ENCODE results near the gene PICALM.

PICALM gene

DNA sequence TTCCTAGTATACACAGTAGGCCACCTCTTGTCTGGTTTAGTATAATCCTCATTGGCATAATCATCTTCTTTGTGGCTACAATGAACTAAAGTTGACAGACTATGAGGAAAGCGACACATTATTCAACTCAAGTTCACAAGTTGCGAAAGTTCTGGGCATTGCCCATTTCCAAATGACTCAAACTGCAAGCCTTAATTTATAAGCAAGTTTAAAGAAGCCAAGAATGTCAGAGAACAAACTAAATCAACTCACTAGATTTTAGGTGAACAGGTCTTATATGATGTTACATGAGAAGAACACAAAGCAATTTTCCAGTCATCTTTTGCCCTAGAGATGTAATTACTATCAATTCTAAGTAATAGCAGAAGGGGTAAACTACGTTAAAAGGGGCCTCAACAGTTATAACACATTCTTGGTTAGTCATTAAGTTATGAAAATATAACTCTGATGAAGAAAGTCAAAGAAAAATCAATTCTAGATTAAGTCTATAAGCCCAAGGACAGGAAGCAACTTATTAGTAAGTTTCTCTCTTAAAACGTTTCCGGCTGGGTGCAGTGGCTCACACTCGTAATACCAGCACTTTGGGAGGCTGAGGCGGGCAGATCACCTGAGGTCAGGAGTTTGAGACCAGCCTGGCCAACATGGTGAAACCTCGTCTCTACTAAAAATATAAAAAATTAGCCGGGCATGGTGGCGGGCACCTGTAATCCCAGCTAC is 21.5 kb downstream of the PICALM start:
- DNase-seq, result no peak

DNA sequence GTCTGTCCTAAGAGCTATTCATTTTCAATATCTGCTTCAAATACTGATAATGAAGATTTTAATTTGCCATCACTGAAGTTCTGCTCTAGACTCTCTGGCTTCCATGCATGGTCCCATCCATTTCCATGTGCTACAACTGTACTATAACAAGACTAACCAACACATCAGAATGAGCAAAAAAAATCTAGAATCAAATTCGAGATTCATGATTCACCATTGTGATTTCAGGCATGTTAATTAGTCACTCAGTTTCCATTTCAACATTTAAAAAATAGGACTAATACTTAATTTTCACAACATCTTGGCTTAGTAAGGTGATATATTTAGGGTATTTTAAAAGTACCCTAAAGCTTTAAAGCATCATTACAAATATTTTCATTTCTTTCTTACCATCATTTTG is 22.8 kb downstream of the PICALM start:
- no peak for DNase-seq

DNA sequence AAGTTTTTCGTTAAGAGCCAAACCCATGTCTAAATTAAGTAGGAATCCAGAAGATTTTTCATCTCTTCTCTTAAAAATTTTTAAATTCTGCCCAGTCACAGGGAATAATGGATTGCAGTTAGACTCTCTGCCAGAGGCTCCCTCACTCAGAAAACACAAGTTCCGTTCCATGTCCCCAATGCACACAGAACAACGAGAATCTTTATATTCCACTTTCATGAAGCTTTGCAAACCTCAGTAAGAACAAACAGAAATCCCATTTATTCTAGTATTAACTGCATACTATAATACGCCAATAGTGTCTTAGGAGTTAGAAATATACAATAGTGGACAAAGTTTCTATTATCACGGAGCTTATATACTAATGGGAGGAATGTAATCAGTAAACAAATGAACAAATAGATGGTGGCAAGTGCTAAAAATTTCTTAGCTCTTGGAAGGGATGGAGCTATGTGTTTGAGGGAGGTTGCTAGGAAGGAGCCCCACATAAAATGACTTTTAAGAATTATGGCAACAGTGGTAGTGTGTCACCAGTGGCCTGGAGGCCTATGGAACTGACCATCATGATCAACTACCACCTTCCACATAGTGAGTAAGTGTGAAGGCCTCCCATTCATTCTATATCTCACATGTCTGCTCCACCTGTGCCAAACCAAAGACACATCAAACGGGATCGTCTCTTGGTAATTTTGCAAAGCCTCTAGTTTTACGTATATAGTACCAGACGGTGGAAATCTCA is 24.9 kb downstream of the PICALM start:
- no peak for DNase-seq

DNA sequence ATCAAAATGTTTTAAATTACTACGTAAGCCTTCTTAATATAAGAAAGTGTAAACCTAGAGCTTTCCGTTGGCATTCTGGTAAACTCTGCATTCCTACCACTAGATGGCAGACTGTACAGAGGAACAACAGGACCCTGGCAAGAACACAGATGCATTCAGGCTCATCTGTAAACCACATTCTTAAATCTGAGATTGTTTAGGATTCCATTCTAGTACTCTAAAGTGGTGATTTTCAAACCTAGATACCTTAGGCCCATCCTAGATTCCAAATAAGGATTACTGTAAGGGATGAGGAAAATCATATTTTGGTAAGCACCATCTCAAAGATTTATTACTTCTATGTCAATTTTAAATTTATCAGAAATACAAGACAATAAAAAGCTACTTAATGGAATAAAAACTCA is 26.9 kb downstream of the PICALM start:
- DNase-seq, result peak; percentile 40 to 55

GRCh38 chr11:86040919-86041850 is 27.7 kb downstream of the PICALM start:
- DNase-seq, result no peak

DNA sequence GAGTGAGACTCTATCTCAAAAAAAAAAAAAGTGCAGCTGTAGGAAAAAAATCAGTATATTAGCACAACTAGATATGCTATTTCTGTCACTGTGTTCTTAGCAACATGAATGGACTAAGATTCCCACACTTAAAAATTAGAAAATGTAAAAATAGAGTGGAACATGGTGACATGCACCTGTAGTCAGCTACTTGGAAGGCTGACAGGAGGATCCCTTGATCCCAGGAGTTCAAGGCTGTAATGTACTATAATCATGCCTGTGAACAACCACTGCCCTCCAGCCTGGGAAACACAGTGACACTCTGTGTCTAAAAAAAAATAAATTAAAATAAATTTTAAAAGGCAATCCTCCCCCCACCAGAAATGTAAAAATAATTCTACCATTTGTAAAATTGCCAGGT is 29.8 kb downstream of the PICALM start:
- no peak for DNase-seq

DNA sequence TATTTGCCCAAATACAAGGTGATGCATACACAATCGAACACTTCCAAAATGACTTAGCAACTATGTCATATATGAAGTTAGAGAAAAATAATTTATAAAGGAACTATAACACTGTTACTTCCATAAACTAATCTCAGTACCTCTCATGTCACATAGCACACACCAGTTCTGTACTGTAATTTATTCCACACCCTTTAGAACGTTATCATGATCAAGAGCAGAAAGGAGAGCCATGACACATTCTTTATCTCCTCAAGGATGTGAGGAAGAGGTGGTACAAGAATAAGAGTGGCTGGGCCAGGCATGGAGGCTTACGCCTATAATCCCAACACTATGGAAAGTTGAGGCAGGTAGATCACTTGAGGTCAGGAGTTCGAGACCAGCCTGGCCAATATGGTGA is 31.1 kb downstream of the PICALM start:
- DNase-seq, result no peak

GRCh38 chr11:86035920-86036319 is 33.0 kb downstream of the PICALM start:
- DNase-seq, result no peak

GRCh38 chr11:86035164-86035563 is 33.7 kb downstream of the PICALM start:
- no peak for DNase-seq

DNA sequence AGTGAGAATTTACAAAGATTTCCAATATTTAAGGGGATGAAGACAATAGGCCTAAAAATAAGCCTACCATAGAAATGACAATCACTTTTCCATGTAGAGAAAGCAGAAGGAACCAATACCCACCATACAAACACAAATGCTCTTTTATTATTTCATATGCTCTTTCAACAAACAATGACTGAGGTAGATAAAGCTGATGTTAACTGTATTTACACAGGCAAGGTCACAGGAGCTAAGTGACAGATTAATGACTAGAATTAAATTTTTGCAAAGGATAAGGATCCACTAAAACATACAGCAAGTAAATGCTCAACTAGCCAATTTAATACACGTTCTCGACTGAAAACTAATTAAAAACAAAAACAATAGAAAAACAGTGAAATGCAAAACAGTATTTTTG is 34.2 kb downstream of the PICALM start:
- no peak for DNase-seq

DNA sequence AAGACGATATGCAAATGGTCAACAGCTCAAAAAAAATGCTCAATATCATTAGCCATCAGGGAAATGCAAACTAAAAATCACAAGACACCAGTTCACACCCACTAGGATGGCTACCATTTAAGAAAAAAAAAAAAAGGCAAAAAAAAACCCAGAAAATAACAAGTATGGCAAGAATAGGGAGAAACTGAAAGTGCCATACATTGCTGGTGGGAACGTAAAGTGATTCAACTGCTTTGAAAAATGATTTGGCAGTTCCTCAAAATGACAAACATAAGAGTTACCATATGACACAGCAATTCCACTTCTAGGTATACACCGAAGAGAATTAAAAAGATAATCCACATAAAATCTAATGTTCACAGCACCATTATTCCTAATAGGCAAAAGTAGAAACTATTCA is 47.5 kb downstream of the PICALM start:
- DNase-seq, result no peak

DNA sequence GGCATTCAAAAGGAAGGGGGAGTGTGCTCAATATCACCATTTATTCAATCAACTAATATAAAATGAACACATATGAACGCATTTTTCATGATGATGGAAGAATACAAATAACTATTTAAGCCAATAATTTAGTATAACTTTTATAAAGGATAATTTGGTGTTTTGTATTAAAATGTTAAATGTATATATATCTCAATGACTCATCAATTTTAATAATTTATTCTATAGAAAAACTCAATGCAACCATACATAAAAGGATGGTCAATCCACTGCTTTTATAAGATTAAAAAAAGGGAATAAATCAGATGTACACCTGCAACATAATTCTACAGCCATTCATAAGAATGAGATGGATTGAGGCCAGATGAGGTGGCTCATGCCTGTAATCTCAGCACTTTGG is 50.6 kb downstream of the PICALM start:
- DNase-seq, result no peak

DNA sequence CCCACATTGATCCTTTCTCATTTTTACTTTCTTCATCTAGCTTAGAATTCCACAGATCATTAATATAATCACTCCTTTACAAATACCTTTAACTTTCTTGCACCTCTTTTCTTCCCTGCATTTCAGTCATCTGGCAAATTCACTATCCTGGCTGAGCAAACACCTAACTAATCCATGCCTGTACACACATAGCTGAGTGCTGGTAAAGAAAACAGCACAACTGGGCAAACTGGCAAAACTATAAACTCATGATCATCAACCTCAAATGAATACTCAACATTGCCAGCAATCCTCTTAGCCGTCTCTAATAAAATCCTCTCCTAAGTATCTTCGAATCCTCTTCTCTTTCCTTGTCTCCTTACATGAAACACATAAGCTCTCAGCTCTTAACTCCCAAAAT is 52.4 kb downstream of the PICALM start:
- no peak for DNase-seq

- no peak for DNase-seq
These were observed 53.2 kb downstream of the PICALM start for GRCh38 chr11:86015699-86016098.

GRCh38 chr11:86014221-86014620 is 54.7 kb downstream of the PICALM start:
- DNase-seq, result no peak

DNA sequence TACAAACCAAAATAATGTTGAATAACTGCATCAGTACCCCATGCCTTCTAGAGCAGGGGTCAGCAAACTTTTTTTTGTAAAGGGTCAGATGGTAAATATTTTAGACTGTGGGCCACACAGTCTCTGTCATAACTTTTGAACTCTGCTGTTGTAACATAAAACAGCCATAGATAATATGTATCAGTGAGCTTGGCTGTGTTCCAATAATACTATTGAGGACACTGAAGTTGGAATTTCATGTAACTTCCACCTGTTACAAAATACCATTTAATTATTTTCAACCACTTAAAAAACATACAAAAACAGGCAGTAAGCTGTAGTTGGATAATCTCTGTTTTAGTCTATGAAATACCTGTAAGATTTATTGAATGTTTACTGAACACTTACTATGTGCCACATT is 55.2 kb downstream of the PICALM start:
- DNase-seq, result no peak

- no peak for DNase-seq
These were observed 57.7 kb downstream of the PICALM start for GRCh38 chr11:86011175-86011574.

- DNase-seq, result no peak
These were observed 65.2 kb downstream of the PICALM start for GRCh38 chr11:86003654-86004053.

DNA sequence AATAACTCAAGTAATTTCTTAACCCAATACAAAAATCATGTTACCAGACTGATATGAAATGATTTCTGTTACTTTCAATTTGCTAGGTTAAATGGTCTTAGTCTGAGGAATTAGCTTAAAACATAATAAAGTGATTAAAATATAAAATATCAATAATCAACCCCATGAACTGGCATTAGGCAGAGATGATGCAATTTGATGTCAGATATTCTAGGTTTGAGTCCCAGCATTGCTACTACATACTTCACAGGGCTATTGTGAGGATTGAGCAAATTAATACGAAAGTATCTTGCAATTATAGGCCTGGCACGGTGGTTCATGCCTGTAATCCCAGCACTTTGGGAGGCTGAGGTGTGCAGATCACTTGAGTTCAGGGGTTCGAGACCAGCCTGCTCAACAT is 66.5 kb downstream of the PICALM start:
- DNase-seq, result no peak

DNA sequence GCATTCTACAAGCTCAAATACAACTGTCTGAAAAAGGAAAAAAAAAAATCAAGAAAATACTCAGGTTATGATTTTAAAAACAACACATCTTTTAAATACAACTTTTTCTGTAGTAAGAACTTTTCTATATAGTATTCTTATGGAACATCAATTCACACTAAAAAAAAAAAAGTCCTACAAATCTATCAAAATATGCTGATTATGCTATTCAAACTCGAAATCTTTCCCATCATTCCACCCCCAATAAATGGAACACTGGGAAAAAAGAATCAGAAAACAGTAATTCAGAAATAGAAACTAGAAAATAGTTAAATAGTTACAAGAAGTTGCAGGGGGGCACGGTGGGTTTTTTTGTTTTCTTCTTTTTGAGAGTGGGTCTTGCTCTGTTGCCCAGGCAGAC is 77.4 kb downstream of the PICALM start:
- no peak for DNase-seq

DNA sequence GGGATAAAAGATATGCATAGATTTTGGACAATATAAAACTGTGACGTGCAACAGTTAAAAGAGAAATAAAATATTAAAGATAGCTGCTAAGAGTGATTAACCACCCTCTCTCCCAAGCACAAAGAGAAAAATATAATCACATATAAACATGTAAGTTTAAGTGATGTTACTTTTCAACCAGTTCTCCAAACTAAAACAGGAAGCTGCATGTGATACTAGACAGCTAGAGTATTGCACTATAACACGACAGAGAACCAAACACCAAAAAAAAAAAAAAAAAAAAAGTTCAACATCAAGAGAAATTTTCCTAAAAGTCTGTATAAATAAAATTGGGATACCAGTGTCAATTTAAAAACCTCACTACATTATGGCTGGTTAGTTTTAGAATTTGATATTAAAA is 79.1 kb downstream of the PICALM start:
- DNase-seq, result no peak

DNA sequence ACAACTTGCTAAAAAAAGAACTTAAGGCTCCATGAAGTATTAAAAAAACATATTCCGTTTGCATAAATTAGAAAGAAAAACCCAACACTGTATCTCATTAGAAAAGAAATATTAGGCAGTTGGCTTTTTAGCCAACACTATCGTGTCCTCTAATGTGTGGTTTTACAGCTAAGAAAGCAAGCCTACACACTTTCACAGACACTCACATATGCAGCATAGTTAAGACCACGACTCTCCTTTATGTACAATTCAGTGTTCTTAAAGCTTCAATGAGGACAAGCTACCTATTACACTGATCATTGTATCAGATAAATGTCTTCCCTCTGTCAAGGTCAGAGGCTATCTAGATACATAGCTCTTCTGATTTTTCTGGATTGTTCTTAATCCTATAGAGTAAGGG is 80.1 kb downstream of the PICALM start:
- DNase-seq, result no peak

GRCh38 chr11:85977751-85978160 is 91.1 kb downstream of the PICALM start:
- no peak for DNase-seq

- no peak for DNase-seq
These were observed 92.4 kb downstream of the PICALM start for GRCh38 chr11:85976525-85976924.

Data from stimulated activated CD4-positive, alpha-beta T cell treated with anti-CD3 and anti-CD28 coated beads, Interleukin-2, amount 100 ng/mL, for 48 hours (primary cell).